Stimulated activated CD8-positive, alpha-beta memory T cell treated with anti-CD3 and anti-CD28 coated beads, Interleukin-2, amount 100 ng/mL, for 1 hour (primary cell): ENCODE data around the gene DNASE1.

Experiments used
- DNase-seq, 2 donors: peaks; one replicate each; pipeline ENCODE4 v3.0.0-alpha.2; 2020; ENCODE audit warnings: low read depth in 2 of 2

Gene DNASE1

DNA sequence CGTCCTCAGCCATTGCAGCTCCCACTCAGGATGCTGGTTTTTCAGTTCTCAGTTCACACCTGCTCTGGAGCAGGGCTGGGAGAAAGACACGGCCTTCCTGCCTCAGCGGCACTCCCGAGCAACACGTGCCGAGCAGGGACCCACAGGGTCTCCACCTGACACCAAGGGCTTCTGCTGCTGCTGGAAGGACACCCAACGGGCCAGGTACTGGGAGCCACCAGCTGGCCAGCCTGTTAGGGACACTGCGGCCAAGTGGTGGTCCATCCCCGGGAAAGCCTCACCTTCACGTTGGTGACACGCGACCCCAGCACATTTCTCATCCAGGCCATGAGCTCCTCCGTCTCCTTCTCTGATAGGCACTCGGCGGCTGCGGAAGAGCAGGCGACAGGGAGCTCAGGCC, 8.1 kb downstream of the DNASE1 start:
- DNase-seq = no peak

DNA sequence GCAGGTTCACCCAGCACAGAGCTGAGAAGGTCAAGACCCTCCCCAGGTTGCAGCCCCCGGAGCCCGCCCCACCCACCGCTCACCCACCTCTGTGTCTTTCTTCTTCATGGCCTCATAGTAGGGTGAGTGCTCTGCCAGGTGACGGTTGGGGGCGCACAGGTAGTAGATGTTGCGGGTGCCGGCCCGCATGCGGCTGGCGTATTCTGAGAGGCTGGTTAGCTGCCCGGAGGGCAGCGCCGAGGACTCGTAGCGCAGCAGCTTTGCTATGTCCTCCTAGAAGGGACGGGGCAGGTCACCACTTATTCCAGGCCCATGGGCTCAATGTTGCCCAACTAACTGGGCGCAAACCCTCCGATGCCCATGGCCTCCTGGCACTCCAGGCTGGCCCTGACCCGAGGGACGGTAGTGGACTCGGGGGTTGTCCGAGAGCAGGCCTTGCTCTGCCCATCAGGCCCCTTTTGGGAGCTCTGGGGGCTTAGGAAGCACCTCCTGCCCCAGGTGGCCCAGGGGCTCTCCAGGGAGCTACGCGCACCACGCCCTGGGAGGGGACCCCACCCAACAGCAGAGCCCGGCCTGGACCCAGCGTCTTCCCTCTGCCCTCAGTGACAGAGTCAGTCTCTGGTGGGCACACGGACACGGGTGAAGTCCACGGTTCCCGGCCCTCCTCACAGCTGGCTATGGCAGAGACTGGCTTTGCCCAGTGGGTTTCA, 9.9 kb downstream of the DNASE1 start:
- DNase-seq = no peak

DNA sequence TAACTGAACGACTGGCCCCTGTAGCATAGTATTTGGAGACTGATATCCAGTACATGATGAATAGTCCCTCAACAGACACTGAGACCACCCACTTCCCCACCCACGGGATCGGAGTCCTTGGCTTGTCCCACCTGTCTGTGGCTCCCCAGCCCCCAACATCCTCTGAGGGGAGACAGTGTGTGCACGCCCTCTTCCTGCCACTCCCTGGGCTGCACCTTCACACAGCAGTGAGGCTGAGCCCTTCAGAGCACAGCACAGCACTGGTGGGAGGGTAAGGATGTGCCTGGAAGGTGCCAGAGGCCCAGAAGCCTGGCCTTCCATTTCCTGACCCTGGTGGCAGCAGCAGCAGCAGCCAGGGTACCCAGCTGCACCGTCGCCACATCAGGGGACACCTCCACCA, 11.0 kb downstream of the DNASE1 start:
- peak; percentile 5 to 9 for DNase-seq

DNA sequence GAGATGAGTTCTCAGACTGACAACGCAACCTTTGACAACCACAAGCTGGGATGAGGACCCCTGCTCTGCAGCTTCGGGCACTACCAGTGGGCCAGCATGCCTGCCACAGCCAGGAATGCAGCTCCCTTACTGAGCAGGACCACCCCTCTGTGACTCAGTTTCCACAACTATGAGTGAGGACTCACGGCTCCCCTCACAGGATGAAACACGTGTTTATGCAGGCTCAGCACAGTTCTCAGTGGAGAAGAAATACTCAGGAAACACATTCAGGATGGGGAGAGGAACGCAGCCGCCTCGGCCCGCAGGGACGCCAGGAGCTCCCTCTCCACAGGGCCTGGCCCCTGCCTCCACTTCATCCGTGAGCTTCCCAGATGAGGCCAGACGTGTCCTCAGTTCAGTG, 14.1 kb downstream of the DNASE1 start:
- DNase-seq = no peak

DNA sequence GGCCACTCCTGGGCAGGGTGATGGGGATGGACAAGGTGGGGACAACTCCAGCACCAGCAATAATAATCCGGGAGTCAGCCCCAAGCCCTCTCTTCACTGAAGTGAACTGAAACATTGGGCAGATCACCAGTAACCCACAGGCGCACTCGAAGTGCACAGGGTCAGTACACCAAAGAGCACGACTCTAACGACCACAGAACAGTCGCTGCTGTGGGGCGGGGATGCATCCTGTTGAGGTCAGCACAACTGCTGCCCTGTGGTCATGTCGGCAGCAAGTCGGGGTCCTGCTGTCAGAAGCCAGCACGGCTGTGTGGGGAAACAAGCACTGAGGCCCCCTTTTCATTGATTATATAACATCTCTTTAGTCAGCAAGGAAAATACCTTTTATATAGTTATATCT, 14.6 kb downstream of the DNASE1 start:
- DNase-seq = no peak

DNA sequence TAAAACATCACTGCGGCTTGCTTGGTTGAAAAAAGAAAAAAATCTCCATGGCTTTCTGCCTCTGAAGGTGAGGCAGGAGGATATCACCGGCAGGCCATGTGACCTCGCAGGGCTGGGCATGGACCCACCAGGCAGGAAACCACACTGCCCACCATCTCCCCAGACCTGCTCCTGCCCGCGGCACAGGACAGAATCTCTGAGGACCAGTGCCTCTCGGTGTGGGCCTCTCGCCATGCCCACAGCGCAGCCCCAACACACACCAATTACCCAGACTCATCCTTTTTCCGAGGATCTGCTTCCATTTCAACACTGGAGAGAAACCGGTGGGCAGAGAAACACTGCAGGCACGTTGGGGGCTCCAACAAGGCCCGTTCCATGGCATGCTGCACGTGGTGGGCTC, 16.2 kb downstream of the DNASE1 start:
- DNase-seq = no peak

DNA sequence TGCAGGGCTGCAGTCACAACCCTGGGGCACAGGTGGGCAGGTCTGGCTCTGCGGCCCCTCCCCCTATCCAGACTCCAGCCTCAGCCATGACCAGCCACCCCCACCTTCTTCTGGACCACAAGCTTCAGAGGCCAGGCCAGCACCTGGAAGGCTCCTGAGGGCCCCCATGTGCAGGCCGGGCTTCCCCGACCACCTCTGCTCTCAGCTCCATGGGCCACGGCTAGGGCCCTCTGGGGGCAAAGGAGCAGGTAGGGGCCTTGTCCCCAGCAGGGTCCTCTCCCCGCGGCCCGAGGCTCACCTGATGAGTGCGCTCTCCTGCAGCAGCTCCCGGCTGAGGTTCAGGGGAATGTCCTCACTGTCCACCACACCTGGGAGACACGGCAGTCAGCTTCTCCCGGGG, 16.9 kb downstream of the DNASE1 start:
- DNase-seq = no peak

DNA sequence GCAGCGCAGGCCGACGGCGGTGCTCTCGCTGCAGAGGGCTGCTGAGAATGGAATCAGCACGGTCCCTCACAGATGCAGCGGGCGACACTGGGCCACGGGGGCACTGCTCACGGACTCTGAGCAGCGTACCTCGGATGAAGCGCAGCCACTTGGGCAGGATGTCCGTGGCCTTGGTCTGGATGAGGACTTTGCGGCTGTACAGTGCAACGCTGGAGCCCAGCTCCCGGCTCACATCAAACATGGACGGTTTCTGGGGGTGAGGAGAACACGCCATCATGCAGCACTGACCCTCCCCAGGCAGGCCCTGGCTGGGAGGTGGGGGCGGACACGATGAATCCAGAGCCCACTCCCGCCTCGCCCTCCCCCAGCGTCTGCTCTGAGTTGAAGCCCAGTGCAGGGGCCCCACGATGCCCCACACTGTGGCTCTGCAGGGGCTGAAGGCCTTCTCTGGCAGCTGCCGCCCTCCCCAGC, 18.1 kb downstream of the DNASE1 start:
- DNase-seq = no peak

DNA sequence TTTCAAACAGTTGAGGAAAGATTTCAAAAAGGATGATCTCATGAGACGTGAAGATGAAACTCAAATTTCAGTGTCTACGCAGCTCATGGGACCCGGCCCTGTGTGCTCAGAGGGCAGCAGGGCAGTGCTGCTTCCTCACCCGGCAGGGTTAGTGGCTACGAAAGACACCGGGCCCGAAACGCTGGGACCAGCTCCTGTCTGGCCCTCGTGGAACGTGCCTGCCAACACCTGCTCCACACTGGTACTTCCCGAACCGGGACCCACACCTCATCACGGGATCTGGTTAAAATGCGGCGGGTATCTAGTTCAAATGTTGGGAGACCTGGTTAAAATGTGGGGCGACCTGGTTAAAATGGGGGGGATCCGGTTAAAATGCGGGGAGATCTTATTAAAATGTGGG, 18.7 kb downstream of the DNASE1 start:
- DNase-seq = no peak

DNA sequence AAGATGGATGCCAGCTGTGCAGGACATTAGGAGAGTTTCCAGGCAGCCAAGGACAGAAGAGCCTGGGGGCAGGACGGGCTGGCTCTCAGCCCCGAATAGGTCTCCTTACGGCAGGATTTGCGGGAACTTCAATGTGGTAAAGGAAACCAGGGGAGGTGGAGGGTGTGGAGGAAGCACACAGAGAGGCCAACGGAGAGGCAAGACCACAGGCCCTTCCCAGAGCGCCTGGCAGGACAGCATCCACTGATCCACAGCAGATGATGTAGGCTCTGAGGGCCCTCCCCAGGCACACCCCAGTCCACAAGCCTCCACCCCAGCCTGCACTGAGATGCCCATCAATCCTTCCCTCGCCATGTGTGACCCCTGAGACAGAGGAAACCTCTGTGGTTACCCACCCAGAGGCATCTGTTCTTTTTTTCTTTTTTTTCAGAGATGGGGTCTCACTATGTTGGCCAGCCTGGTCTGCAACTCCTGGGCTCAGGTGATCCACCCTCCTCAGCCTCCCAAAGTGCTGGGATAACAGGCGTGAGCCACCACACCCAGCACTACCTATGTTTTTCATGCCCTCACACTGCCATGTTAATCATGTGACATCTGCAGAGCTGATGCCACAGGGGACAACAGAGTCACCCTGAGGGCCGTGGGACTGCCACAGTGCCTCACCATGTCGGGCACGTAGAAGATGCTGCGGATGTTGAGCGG, 19.3 kb downstream of the DNASE1 start:
- DNase-seq = no peak

DNA sequence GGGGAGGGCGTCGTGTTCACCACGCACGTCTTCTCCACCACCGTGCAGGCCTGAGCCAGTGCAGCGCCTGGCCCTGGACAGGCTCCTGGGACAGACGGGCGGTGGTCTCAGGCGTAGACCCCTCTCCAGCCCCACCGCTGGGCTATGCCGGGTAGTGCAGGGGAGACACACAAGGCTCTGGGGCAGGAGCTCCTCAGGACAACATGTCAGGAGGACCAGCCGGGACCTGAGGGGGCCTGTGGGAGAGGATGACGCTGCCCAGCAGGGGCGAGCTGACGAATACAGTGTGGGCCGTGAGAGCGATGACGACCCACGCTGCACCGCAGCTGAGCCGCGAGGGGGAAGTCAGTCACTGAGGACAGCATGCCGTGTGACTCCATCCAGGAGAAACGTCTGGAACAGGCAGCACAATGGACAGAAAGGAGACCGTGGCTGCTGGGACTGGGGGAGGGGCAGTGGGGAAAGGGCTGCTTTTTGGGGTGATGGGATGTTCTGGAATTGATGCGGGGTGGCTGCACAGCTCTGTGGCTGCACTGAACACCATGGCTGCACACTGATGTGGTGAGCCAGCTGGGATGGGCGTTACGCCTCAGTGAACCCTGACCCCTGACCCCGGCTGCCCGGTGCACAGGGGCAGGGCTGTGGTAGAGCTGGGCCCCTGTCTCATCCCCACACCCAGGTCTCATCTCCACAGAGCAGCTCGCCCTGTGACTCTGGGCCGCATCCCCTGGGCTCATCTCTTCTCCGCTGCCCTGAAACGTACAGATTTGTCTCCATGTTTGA, 20.2 kb downstream of the DNASE1 start:
- no peak for DNase-seq

DNA sequence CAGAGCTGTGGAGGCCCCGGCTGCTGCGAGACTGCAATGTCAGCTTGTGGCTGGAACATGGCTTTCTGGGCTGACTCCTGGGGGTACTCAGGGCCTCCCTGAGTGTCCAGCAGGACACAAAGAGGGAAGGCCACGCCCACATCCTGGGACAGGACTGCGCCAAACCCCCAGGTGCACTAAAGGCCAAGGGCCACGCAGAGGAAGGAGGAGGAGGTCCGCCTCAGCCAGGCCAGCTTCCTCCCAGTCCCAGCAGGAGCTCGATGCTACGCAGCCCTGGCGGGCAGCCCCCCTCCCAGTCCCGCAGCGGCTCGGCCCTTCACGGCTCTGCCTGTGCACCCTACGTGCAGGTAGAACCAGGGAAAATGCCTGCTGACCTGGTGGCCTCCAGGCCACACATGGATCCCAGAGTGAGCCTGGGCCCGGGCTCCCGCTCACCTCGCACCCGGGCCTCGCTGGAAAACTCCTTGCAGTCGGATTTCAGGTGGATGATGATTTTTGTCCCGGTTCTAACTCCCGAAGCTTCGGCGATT, 21.2 kb downstream of the DNASE1 start:
- DNase-seq = no peak

DNA sequence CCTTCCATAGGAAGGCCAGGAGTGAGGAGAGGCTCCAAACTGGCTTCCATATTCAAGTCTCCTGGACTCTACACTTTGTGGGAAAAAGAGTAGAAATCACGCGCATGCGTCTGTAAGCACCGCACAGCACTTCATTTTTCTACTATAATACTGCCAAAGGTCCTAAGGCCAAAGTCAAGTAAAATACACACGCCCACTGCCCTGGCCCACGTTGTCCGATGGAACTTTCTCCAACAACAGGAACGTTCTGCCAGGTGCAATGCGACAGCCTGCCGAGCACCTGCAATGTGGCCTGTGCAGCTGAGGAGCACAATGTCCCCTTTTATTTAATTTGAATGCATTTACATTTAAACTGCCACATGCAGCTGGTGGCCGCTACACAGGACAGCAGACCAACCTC, 23.5 kb downstream of the DNASE1 start:
- no peak for DNase-seq

DNA sequence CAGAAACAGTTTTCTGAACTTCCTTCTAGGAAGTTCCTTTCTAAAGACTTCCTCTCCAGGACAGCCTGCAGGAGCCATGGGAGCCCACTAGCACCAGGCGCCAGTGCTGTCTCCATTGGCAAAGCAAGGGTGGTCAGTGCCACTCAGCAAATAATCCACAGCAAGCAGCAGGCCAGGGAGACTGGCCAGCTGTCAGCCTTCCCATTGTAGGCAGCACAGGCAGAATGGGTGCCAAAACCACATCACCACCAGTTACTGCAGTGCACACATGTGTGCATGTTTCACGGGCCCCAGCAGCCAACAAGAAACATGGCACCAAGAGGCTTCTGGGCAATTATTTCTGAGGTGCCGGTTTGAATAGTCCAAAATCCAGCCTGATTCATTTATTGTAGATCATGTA, 26.7 kb downstream of the DNASE1 start:
- DNase-seq = no peak

DNA sequence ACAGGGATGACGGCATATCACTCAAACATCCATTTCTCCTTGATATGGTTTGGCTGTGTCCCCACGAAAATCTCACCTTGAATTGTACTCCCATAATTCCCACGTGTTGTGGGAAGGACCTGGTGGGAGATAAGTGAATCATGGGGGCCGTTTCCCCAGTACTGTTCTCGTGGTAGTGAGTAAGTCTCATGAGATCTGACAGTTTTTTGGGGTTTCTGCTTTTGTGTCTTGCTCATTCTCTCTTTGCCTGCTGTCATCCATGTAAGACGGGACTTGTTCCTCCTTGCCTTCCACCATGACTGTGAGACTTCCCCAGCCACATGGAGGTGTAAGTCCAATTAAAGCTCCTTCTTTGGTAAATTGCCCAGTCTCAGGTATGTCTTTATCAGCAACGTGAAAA, 32.5 kb downstream of the DNASE1 start:
- DNase-seq = no peak

DNA sequence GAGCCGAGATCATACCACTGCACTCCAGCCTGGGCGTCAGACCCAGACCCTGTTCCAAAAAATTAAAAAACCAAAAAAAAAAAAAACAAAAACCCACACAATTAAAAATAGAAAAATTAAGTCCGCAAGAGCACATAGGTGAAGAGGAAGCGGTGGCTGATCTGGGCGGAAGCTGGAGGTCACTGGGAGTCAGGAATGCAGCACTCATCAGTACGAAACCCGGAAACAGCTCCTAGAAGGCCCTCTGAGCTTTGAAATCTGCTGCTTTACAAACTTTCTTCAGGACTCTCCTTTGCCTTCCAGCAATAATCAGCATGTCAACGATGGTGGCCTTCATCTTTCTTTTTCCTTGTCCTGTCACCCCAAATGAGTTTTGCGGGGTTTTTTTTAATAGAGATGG, 33.3 kb downstream of the DNASE1 start:
- DNase-seq = no peak

DNA sequence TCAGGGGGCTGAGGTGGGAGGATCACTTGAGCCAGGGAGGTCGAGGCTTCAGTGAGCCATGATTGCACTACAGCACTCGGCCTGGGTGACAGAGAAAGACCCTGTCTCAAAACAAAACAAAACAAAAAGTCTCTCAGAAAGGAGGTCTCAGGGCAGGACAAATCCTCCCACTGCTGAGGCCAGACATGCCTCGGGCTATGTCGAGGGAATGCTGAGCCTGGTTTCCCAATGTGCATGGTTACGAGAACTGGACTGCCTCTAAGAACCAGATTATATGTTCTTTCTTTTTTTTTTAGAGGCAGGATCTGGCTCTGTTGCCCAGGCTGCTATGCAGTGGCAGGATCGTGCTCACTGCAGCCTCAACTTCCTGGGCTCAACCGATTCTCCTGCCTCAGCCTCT, 35.2 kb downstream of the DNASE1 start:
- no peak for DNase-seq

DNA sequence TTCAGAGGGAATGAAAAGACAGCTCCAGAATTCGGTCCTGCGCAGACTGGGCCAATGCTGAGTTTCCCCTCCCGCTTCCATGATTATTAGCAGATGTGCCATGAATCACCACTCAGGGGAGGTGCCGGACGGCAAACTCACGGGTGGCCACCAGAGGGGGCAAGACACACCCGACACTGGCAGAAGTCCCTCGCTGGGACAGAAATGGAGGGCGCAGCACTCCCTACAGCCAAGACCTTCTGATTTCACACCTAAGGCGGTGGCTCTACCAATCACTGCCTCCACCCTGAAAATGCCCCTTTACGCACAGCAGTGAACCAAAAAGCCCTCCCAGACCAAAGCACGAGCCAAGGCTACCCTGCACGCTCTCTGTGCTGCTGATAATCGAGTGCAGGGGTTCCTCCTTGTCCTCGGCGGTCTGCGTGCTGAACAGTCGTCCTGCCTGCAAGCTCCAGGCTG, 36.0 kb downstream of the DNASE1 start:
- peak; percentile 73 to 75 for DNase-seq

DNA sequence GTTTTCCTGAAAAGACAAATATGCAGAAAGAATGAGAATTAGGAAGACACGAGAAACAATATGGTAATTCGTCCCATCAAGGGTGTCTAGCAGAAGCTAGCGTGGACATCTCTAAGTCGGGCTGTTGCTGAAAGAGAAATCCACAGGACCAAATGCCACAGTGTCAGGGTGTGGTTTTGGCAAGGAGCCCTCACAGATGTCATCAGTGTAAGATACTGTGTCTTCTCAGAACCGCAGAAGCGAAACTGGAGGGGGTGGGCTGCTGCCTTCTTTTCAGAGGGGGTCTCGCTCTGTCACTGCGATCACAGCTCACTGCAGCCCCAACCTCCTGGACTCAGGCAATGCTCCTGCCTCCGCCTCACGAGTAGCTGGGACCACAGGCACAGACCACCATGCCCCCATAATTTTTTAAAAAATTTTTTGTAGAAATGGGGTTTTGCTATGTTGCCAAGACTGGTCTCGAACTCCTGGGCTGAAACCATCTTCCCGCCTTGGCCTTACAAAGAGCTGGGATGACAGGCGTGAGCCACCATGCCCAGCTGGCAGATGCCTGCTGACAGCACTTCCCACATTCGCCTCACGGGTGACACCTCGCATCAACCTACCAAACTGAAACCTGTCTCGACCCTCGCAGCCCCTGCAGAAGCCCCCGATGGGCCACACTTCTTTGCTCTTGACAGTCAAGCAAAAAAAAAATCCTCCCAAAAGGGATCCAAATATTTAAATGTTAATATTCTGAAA, 36.7 kb downstream of the DNASE1 start:
- no peak for DNase-seq

DNA sequence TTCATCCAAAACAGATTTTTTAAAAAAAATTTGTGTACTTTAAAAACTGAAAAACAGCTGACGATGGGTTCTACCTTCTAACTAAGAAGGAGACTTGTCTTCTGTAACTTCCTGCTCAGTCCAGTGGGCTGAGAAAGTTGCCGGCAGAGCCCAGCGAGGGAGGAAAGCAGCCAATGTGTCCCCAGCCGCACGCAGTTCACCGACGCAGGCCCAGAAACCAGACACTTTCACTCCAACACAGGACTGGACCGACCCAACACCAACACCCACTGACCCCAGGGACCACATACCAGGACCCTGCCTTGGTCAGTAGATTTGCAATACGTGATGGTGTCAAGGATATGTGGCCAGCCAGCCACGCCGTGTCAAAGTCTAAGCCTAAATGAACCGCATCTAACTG, 37.3 kb downstream of the DNASE1 start:
- no peak for DNase-seq

DNA sequence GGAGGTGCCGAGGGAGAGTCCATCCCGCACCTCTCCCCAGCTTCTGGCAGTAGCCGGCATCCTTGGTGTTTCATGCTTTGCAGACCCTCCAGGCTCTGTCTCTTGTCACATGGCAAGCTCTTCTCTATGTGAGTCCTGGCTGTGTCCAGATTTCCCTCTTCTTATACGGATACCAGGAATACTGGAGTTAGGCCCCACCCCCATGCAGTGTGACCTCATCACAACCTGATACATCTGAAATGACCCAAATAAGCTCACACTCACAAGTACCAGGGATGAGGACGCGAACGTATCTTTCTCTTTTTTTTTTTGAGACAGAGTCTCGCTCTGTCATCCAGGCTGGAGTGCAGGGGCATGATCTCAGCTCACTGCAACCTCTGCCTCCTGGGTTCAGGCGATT, 39.6 kb downstream of the DNASE1 start:
- DNase-seq = no peak
